HG03432 (cell line): ENCODE results near the gene LTBP4.

ENCODE experiments used
- ATAC-seq: cut with Tn5 transposase; IDR thresholded peaks from one replicate; pipeline ENCODE4 v1.9.1; 2021; ENCODE audit warnings: mild to moderate bottlenecking, moderate library complexity; ENCODE audit not compliant: unreplicated experiment

The LTBP4 gene

DNA sequence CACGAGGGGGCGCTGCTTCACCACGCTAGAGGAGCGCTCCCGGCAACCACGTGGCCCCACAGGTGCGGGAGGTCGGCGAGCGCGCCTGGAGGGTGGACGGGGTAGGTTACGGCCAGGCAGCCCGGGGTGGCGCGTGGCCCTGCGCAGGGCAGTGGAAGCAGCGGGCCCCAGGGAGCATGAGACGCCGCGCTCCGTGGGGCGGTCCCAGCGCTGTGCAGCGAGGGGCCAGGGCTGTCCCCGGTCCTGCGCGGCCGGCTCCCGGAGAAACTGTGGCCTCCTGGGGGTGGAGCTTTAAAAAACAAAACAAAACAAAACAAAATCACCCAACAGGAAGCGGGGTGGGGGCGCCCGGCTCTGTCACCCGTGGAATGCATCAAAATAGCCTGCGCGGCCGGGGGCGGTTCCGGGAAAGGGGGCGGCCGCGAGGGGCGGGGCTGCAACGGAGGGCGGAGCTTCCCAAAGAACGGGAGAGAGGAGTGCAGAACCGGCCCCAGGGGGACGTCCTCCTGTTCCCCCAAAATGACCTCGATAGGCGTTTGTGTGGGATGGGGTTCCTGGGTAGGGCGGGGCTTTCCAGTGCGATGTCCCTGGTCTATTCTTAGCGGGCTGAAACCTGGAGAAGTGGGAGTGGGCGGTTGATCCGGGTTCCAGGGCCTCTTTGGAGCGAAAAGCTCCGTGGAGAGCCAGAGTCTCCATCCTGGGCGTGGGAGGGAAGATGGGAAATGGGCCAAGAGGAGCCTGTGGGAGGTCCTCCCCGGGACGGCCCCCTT, 61.9 kb downstream of the LTBP4 start:
- peak; percentile 84 for ATAC-seq

DNA sequence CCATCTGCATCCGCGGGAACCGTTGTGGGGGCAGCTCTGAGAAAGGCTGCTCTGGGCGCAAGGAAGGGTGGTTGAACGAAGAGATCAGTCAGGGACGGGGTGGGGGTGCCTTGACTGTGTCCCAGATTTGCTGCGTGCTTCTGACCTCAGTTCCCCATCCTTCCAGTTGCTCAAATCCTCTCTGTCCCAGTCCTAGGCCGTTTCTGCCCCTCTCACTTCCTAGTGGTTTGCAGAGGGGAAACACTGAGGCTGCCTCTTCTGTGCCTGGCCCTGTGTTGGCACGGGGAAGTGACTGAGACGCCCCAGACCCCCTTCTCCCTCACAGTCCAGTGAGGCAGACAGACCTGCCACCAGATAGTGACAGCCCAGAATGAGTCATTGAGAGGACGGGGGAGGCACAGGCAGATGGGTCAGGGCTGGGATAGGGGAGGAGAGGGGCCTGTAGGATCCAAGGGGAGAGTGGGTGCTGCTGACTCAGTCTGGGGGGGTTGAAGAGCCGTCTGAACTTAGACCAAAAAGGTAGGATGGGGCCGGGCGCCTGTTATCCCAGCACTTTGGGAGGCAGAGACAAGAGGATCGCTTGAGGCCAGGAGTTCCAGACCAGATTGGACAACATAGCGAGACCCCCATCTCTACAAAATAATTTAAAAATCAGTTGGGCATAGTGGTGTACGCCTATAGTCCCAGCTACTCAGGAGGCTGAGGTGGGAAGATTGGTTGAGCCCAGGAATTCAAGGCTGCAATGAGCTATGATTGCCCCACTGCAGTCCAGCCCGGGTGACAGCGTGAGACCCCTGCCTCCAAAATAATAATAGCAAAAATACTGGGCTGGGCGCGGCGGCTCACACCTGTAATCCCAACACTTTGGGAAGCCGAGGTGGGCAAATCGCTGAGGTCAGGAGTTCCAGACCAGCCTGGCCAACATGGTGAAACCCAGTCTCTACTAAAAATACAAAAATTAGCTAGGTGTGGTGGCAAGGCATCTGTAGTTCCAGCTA, 62.8 kb downstream of the LTBP4 start:
- ATAC-seq: no peak

DNA sequence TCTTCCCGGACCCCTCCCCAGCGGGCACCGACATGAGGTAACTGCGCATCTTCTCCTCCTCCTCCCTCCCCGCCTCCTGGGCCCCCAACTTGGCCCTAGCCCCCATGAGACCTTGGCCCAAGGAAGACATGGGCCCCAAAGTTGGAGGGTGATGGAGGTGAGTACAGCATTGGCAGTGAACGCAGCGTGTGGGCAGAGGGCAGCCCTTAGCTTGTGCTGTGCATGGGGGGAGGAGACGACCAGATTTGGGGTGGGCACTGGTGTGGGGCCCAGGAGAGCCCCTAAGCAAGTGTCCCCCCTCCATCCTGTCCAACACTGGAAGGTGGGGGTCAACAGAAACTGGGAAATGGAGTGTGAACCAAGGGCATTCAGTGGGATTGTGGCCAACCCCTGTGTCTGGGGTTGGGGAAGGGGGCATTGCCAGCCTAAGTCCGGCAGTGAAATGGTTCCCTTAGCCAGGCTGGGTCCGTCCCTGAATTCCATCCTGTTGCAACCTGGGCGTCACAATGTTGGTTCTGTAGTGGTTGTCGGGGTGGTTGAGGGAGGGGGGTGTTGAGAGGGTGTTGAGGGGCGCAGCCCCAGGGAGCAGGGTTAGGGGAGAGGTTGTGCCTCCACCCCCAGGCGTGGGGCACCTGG, 65.8 kb downstream of the LTBP4 start:
- no peak for ATAC-seq

DNA sequence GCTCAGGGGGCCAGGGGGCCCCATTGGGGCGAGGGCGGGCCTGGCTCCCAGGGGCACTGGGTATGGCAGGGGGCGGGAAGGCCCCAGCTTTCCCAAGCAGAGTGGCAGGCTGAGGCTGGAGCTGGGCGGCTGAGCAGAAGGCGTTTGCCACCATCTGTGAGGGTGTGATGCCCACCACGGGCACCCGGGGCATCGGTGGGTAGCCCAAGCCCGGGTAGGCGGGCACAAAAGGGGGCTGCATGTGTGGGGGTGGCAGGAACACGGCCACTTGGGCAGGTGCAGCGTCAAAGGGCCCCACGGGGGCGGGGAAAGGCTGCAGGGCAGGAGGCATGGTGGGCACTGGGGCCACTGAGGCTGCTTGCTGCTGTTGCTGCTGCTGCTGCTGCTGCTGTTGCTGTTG, 66.4 kb downstream of the LTBP4 start:
- ATAC-seq: no peak

DNA sequence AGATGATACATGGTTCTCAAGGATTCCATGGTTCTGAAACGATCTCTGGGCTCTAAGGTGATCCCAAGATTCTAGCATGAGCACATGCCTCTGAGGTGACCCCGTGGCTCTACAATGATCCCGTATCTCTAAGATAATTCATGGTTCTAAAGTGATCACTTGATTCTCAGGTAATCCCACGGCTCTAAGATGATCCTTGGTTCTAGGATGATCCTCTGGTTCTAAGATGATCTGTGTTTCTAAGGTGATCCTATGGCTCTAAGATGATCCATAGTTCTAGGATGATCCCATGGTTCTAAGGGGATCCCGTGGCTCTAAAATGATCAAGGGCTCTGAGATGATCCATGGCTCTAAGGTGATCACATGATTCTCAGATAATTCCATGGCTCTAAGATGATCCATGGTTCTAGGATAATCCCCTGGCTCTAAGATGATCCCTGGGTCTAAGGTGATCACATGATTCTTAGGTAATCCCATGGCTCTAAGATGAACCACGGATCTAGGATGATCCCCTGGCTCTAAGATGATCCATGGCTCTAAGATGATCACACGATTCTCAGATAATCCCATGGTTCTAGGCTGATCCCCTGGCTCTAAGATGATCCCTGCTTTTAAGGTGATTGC, 67.9 kb downstream of the LTBP4 start:
- no peak for ATAC-seq

DNA sequence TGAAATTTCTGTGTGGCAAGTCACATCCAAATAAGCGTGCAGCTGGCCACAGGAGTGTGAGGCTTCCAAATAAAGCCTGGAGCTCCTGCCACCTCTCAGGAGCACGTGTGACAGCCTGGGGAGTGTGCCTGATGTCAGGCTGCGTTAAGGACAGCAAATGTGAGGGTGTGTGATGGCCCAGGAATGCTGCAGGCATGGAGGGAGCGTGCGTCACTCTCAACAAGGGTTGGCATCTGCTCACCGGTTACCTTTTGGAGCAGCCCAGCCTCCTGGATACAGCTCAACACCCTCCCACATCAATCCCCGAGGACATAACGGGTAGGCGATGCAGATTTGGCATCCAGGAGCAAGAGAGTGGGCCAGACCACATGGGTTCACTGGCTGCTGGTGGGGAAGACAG, 70.2 kb downstream of the LTBP4 start:
- ATAC-seq: no peak

DNA sequence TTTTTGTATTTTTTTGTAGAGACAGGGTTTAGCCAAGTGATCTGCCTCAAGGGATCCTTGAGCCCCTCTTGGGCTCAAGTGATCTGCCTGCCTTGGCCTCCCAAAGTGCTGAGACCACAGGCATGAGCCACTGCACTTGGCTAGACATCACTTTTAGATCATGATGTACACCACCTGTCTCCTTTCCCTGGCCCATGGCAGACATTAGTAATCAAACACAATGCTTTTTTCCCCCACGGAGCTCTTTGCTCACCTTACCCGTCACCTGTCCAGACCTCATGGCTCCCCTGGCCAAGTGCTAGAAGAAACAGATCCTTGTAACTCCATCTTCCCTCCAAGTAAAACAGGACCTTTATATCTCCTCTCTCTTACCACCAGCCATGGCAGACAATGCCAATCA, 70.9 kb downstream of the LTBP4 start:
- ATAC-seq: no peak

DNA sequence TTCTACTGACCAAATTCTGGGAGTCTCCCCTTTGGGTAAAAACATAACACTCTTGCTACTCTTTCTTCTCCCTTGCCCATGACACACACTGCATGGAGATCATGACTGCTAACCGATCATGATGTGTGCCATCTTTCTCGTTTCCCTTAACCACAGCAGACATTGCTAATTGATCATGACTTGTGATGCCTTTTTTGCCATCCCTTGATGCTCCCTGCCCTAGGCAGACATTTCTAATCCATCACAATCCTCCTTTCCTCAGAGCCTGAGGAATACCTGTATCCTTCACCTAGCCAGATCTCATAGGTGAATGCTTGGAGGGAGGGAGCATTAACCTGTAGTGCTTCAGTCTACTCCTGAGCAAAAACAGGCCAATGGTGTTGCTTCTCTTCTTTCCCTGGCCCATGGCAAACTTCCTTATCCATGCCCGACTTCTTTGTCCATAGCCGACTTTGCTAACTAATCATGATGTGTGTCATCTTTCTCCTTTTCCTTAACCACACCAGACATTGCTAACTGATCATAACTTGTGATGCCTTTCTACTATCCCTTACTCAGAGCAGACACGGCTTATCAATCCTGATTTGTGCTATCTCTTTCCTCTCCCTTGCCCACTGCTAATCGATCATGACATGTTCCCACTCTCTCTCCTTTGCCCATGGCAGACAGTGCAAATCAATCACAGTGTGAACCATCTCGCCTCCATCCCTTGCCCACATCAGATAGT, 71.6 kb downstream of the LTBP4 start:
- no peak for ATAC-seq

DNA sequence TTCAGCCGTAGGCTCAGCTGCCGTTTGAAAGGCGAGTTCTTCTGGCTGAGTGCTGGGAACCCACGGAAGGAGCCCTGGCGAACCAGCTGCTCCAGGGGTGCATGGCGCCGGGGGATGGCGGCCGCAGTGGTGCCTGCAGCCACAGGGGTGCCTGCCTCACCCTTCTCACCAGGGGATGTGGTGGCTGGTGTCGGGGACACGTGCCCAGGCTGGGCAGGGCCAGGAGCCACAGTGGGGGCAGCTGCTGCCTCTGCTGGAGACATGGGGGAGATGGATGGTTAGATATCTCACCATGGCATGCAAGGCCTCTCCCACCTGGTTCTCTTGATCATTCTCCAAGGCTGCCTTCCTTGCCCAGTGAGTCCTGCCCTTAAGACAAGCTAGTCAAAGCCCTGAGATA, 72.2 kb downstream of the LTBP4 start:
- ATAC-seq: no peak

DNA sequence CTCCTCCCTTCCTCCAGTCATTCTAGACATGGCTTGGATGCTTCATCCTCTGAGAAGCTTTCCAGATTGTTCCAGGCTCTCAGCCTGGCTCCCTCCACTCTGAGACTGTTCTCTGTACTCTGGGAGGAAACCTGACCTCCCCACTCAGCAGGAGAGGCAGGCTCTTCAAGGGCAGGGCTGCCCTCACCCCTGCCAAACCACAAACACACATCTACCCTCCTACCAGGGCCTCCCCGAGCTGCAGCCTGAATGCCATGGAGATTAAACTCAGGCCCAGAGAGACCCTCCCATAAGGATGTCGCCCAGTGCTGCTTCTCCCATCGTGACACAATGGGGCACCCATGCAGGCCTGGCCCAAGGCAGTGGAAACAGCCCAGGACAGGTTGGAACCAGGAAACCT, 73.1 kb downstream of the LTBP4 start:
- ATAC-seq: no peak

DNA sequence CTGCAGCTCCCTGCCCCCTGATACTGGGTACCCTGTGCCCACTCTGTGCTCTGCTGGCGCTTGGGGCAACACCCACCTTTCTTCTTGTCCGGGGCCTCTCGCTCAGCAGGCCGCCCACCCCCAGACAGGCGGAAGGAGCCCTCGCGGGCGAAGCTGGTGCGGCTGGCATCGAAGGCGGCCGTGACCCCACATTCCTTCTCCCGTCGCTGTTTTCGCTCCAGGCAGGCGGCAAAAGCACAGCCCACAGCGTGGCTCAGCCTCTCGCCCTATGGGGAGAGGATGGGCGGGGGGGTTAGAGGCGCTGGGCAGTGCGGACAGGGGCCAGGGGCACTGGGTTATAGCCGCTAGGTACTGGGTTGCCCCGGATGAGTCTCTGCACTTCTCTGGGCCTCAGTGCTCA, 76.0 kb downstream of the LTBP4 start:
- no peak for ATAC-seq
